Right lobe of liver (tissue), 4 donors: ENCODE results near the gene TLN1.

Source experiments
- CTCF ChIP-seq, 4 donors: fragments of 200-600 bp in 3 of 4; fragments of 450-650 bp in 1 of 4; IDR thresholded peaks; one replicate each; pipeline versions ENCODE4 v1.5.1 to v1.8.0; 2016 to 2022; ENCODE audit warnings: antibody characterized with exemption in 4 of 4, mild to moderate bottlenecking in 2 of 4
- POLR2A ChIP-seq: fragments of 450-650 bp; IDR thresholded peaks from one replicate; pipeline ENCODE4 v1.6.1; 2017; ENCODE audit warnings: antibody characterized with exemption, mild to moderate bottlenecking
- donor health status: DM: no; HTN: no; CAD: no.
- donor health status: DM: no; HTN: no; CAD: no.
- donor health status: DM: no; HTN: yes; CAD: no.

- no peak for TF ChIP-seq CTCF (IDR thresholded peaks at IDR 0.05)
- no peak for TF ChIP-seq POLR2A
These were observed 23.8 kb downstream of the TLN1 start for GRCh38 chr9:35708146-35708545.
